GM18861 (cell line): ENCODE data around the gene MAGEB17.
"Not testable (repeated sequence)": the region's sequence is repeated elsewhere in the genome, so short reads cannot be mapped to it uniquely, and the experiment has no call there.

Source experiments
- ATAC-seq: cut with Tn5 transposase; IDR thresholded peaks from one replicate; pipeline ENCODE4 v1.9.1; 2021; ENCODE audit not compliant: unreplicated experiment

The MAGEB17 gene

DNA sequence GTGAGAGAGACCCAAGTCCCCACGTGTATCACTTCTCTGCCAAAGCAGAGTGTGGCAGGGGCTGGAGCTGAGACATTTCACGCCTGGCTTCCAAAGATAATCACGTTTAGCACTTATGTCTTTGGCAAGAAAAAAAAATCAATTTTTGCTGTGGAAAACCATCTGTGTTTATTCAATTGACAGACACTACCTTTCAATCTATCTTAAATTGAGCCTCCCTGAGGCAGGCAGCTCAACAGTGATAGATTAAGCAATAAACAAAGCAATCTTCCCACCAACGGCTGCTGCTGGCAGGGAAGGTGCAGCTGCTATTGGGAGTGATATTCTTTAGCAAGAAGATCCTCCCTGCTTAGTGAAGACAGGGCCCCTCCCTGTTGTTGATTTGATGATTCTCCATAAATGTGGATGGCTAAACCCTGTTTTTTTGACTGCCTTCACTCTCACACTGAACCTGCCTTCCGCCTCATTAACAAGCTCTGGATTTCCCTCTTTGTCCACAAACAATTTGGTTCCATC, 11.6 kb upstream of the MAGEB17 start:
- ATAC-seq = no peak

GRCh38 chrX:16156692-16157331, 10.5 kb upstream of the MAGEB17 start:
- no peak for ATAC-seq

- ATAC-seq = no peak
Measured at GRCh38 chrX:16160729-16161128, 6.6 kb upstream of the MAGEB17 start.

GRCh38 chrX:16161173-16161572, 6.1 kb upstream of the MAGEB17 start:
- ATAC-seq = not testable (repeated sequence)

DNA sequence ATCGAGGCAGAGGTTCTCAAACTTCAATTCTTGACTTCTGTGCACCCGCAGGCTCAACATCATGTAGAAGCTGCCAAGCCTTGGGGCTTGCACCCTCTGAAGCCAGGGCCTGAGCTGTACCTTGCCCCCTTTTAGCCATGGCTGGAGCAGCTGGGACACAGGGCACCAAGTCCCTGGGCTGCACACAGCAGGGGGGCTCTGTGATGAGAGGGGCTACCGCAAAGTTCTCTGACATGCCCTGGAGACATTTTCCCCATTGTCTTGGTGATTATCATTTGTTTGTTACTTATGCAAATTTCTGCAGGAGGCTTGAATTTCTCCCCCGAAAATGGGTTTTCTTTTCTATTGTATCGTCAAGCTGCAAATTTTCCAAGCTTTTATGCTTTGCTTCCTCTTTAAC, 4.9 kb upstream of the MAGEB17 start:
- ATAC-seq = no peak

DNA sequence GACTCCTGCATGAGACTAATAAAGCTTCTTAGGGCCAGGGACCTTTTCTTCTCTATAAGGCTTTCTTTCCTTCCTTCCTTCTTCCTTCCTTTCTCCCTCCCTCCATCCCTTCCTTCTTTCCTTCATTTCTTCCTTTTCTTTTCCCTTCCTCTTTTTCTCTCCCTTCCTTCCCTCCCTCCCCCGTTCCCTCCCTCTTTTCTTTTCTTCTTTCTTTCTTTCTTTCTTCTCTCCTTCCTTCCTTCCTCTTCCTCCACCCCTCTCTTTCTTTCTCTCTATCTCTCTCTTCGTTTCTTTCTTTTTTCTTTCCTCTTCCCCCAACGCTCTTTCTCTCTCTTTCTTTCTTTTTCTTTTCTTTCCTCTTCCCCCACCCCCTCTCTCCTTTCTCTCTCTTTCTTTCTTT, 2.5 kb upstream of the MAGEB17 start:
- no peak for ATAC-seq

- no peak for ATAC-seq
Measured at GRCh38 chrX:16171039-16171438, 3.8 kb downstream of the MAGEB17 start.

DNA sequence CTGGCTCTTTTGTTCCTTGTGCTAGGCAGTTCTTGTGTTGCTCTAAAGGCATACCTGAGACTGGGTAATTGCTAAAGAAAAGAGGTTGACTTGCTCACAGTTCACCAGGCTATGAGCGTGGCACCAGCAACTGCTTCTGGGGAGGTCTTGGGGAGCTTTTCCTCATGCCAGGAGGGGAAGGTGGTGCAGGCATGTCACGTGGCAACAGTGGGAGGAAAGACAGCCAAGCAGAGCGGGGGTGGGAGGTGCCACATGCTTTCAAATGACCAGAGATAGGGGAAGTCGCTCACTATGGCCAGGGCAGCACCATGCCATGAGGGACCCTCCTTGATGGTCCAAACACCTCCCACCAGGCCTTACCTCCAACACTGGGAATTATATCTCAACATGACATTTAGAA, 4.7 kb downstream of the MAGEB17 start:
- ATAC-seq = no peak

DNA sequence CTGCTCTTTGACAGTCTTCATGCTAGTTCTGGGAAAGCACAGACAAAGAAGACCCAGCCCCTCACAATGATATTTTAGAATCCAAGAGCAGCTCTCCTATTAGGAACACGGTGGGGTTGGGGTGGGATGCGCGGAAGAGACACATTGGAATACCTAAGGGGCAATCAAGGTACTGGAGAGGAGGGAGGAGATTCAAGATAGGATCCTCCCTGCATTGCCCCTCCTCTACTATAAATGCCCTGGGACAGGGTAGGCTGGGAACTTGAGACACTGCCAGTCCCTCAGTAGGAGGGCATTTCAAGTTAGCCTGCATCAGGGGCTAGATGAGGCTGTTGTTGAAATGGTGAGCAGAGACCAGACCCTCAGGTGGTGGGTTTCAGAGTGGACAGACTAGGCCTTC, 5.1 kb downstream of the MAGEB17 start:
- no peak for ATAC-seq

DNA sequence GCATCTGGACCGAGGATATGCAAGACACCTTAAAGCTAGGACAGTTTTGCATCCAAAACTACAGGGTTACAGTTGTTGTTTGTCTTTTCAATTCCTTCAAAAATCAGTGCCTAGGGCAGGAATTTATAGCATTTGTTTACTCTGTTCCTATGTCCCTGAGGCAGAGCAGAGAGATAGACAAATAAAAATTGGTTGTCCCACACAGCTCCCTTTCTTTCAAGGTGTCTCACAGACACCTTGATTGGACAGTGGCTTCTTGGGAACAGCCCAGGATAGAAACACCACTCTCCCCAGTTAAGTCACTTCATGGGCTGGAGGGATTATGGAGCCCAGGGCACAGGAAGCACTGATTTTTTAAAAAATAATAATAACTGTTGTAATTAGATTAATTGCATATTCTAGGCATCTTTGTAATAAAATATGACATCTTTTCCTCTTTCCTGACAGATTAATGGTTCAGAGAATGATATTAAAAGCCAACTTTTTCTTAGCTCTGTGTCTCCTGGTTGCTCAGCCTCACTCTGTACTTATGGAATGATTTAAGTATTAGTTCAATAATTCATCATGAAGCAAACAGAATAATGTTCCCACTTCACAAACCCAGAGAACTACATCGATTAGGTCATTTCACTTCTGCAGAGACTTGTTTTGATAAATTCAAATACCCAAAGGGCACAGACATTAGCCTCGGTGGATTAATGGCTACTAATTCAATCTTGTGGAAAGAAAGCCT, 8.2 kb downstream of the MAGEB17 start:
- ATAC-seq = no peak

GRCh38 chrX:16177260-16177659, 10.0 kb downstream of the MAGEB17 start:
- no peak for ATAC-seq

- not testable (repeated sequence) for ATAC-seq
Measured at GRCh38 chrX:16183843-16184242, 16.6 kb downstream of the MAGEB17 start.

DNA sequence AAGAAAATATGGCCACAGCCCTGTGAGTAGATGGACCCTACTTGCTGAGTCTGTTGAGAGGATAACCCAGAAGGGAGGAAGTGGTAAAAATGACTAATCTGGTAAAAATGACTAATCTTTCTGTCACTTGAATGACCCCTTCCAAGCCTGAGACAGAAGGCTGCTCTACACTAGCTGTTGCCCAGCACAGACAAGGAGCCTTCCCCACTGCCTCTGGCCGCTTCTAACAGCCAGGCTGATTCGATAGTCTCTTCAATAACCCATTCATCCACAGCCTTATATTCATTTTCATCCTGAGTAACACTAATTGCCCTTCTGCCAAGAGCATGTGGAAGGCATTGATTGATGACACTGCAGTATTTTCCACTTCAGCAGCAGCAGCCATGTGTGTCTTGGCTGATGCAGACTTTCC, 18.4 kb downstream of the MAGEB17 start:
- peak; percentile 100 for ATAC-seq

GRCh38 chrX:16186380-16187007, 19.2 kb downstream of the MAGEB17 start:
- ATAC-seq = no peak

DNA sequence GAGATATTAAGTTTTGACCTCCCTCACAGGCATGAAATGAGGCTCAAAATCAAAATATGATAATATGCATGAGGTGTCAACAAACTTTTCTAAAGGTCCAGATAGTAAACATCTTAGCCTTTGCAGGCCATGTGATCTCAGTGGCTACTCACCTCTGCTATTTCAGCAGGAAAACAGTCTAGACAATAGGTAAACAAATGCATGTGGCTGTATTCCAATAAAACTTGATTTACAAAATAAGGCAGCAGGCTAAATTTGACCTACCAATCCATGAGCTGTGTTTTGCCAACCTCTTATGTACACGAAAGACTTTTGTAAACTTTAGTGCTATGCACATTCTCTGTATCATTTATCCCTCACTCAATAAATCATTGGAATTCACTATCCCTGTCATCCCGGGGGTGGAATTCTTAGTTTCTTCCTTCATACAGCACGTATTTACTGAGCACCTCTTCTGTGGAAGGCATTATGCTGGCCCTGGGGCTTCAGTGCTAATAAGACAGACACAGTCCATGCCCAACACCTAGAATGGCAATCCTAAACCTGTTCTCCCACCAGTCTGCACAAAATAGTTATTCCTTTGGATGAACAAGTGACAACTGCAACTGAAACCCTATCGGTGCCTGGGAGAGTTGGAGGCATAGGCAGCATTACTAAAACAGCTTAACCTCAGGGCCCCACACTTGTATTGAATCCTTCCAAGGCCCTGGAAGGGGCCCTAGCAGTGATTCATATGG, 19.9 kb downstream of the MAGEB17 start:
- no peak for ATAC-seq

DNA sequence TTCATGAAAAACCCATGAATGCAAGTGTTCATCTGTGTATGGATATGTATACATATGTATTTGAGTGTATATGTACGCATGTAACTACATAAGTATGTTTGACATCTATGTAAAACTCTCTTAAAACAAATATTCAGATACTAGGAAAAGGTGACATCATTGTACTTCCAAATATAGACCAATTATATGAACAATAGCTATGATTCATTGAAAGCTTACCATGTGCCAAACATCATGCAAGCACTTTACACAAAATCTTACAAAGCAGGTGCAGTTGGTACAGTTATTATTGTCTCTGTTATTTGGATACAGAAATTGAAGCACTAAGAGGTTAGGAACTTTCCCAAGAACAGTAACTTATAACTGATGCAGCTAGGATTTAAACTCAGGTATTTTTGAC, 21.4 kb downstream of the MAGEB17 start:
- ATAC-seq = no peak

DNA sequence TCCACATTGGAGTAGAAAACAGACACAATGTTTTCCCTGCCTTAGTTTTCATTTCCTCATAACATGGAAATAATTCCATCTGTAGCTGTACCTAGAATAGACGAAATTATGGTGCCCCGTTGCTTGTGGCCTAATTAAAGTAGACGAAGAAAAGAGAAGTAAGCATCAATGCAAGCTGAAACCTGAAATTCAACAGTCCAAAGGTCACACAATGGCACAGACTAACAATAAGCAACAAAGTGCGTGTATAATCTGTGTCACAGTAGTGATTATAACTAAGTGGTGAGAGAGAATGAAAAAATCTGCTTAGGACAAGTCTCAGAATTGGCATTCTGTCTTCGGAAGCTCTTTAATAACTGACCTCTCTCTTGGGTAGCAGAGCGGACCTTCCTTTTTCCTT, 24.3 kb downstream of the MAGEB17 start:
- no peak for ATAC-seq

- no peak for ATAC-seq
Measured at GRCh38 chrX:16196829-16197228, 29.5 kb downstream of the MAGEB17 start.

DNA sequence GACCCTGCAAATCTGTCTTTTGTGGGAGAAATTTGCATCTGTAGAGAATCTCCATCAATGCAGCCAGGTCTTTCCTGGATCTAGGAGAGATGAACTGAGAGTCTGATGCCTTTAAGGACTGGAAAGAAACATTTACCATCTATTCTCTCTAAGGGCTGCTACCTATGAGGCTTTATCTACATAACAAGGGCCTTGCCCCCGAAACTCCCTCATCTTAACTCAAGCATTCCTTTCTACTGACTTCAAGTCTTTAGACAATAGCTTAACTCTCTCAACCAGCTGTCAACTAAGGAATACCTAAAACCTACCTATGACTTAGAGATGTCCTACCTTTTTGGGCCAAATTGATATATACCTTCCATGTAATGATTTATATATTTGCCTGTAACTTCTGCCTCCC, 32.1 kb downstream of the MAGEB17 start:
- no peak for ATAC-seq

DNA sequence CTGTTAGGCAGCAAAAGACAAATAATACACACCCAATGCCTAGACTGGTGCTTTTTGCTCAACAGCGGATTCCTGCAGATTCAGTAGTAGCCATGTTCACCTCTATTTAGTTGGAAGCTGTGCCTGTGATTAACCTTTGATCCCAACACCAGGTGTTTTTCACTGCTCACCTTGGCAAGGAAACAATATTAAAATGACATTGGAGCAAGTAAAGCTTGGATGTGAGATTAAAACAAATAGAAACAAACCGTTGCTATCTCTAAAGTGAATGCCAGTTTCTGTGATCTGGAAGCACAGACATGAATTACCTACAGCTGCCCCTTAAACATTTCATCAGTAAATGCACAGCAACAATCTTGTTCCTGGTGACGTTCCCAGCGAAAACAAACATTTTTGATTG, 35.7 kb downstream of the MAGEB17 start:
- ATAC-seq = no peak

GRCh38 chrX:16204538-16204937, 37.3 kb downstream of the MAGEB17 start:
- ATAC-seq = no peak
